ENCODE results near the gene ANLN. TPM values are rescaled to one million over a fixed set of nuclear protein-coding genes. Genes with fewer than 3 reads are reported as not detected.
"Not testable (repeated sequence)": the region's sequence is repeated elsewhere in the genome, so short reads cannot be mapped to it uniquely, and the experiment has no call there.

Gene ANLN
- total and polyA plus RNA-seq, 2 experiments from 2014 or later: 10.1 to 56.7 TPM

DNA sequence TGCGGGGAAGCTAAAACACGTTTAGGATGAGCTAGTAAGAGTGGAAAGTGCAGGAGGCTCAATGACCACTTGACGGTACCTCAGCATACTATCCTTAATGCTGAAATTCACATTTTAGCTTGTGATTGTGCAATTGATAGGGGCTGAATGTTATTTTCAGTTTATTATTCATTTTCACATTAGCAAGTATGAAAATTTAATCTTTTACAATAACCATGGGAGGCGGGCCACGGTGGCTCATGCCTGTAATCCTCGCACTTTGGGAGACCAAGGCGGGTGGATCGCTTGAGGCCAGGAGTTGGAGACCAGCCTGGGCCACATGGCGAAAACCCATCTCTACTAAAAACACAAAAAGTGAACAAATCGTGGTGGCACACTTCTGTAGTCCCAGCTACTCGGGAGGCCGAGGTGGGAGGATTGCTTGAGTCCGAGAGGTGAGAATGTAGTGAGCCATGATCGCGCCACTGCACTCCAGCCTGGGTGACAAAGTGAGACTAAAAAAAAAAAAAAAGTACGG, 22.0 kb upstream of the ANLN start:
- DNase-seq (ENCODE audit: low read depth in 1 of 2, low spot score in 1 of 2): no peak

DNA sequence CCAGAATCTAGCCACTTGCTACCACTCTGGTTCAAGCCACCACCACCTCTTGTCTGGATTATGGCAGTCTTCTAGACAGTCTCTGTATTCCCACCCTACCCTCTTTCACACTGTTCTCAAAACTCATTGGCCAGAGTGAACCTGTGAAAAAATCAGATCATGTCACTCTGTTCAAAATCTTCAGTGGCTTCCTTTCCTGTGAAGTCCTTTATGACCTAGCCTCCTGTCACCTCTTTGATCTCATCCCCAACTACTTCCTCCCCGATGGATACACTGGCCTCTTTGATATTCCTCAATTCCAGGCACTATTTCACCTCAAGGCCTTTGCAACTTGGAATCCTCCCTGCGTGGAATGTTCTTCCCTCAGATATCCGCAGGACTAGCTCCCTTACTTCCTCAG, 21.2 kb upstream of the ANLN start:
- Histone ChIP-seq H3K9me3 (ENCODE audit: low read depth) (no peaks in the 10 kb centered on the region), H3K27ac (no peak overlapping the region), H3K4me1 (ENCODE audit: low read depth) (no peaks in the 10 kb centered on the region), H3K4me3 (no peak overlapping the region), H3K27me3 (peaks cover 41% of the 10 kb centered on the region), H3K36me3 (no peaks in the 10 kb centered on the region)
- DNase-seq (ENCODE audit: low read depth in 1 of 2, low spot score in 1 of 2): no peak
- TF ChIP-seq, protein P1, sequence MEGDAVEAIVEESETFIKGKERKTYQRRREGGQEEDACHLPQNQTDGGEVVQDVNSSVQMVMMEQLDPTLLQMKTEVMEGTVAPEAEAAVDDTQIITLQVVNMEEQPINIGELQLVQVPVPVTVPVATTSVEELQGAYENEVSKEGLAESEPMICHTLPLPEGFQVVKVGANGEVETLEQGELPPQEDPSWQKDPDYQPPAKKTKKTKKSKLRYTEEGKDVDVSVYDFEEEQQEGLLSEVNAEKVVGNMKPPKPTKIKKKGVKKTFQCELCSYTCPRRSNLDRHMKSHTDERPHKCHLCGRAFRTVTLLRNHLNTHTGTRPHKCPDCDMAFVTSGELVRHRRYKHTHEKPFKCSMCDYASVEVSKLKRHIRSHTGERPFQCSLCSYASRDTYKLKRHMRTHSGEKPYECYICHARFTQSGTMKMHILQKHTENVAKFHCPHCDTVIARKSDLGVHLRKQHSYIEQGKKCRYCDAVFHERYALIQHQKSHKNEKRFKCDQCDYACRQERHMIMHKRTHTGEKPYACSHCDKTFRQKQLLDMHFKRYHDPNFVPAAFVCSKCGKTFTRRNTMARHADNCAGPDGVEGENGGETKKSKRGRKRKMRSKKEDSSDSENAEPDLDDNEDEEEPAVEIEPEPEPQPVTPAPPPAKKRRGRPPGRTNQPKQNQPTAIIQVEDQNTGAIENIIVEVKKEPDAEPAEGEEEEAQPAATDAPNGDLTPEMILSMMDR (IDR thresholded peaks at IDR 0.05; ENCODE audit: low read depth, low read length): no peak

More for the DNA sequence above, 22.0 kb upstream of the ANLN start:
- Histone ChIP-seq H3K4me1 (ENCODE audit: low read depth) (no peaks in the 10 kb centered on the region), H3K9me3 (ENCODE audit: low read depth) (no peaks in the 10 kb centered on the region), H3K27me3 (peaks cover 50% of the 10 kb centered on the region), H3K4me3 (peak overlapping the region; percentile 91), H3K27ac (no peak overlapping the region), H3K36me3 (no peaks in the 10 kb centered on the region)
- TF ChIP-seq, protein P1 (IDR thresholded peaks at IDR 0.05; ENCODE audit: low read depth, low read length): no peak

DNA sequence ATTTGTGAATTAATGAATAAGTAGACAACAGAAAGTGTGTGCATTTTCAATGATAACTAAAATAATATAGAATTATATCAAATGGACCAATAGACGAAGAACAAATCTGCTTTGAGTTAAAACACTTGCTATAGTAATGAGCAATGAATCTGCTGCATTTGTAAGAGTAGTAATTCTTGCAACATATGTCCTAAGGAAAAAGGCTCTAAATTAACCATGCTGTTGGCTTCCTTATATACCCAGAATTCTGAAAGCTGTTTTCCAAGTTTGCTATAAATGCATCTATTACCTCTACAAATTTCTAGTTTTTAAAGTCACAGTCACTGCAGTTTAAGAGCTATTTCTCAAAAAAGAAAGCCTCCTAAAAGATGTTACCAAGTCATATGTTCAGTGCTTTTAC, 20.5 kb upstream of the ANLN start:
- Histone ChIP-seq H3K9me3 (ENCODE audit: low read depth) (no peaks in the 10 kb centered on the region), H3K27me3 (peaks cover 37% of the 10 kb centered on the region), H3K4me3 (no peak overlapping the region), H3K36me3 (no peaks in the 10 kb centered on the region), H3K4me1 (ENCODE audit: low read depth) (no peaks in the 10 kb centered on the region), H3K27ac (no peak overlapping the region)
- TF ChIP-seq, protein P1 (IDR thresholded peaks at IDR 0.05; ENCODE audit: low read depth, low read length): no peak
- no peak for DNase-seq (ENCODE audit: low read depth in 1 of 2, low spot score in 1 of 2)

DNA sequence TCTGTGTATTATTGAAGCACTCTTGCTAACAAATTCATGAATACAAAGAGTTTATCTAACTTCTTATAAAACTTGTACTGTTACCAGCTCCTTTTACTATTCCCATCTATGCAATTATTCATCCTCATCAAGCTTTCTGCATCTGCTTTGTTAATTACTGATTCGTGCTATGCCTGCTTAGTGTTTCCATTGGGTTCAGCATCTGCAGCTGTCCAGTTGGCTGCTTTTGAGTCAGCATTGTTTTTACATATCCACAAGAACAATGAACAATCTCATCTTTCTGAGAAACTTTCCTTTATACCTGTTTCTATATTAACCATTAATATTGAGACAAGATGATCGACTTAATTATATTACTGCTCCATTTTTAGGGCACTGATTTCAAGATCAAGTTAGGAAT, 19.6 kb upstream of the ANLN start:
- Histone ChIP-seq H3K36me3 (no peaks in the 10 kb centered on the region), H3K4me1 (ENCODE audit: low read depth) (no peaks in the 10 kb centered on the region), H3K9me3 (ENCODE audit: low read depth) (no peaks in the 10 kb centered on the region), H3K4me3 (no peak overlapping the region), H3K27me3 (peaks cover 28% of the 10 kb centered on the region), H3K27ac (no peak overlapping the region)
- DNase-seq (ENCODE audit: low read depth in 1 of 2, low spot score in 1 of 2): no peak
- TF ChIP-seq, protein P1 (IDR thresholded peaks at IDR 0.05; ENCODE audit: low read depth, low read length): no peak

DNA sequence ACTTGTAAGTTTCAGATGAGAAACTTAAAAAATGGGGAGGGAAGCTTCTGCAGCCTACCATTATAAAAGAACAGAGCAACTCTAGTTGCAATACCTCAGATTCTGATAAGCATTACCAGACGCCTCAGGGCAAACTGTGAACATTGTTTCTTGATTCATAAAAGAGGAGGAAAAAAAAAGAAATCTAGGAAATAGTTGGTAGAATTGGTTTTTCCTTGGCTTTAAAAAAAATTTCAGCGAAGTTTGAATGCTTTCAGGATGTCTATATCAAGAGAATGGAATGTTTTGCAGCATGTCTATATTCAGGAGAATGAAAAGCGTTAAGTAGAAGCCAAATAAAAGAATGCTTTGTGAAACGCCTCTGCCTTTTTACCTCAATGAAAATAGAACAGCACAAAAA, 17.5 kb upstream of the ANLN start:
- H3K9me3 ChIP-seq (ENCODE audit: low read depth): no peaks in the 10 kb centered on the region
- H3K4me3 ChIP-seq: no peak overlapping the region
- H3K27me3 ChIP-seq: peaks cover 12% of the 10 kb centered on the region
- DNase-seq (ENCODE audit: low read depth in 1 of 2, low spot score in 1 of 2): no peak
- no peaks in the 10 kb centered on the region for H3K4me1 ChIP-seq (ENCODE audit: low read depth)
- TF ChIP-seq, protein P1 (IDR thresholded peaks at IDR 0.05; ENCODE audit: low read depth, low read length): no peak
- H3K36me3 ChIP-seq: no peaks in the 10 kb centered on the region
- H3K27ac ChIP-seq: no peak overlapping the region

DNA sequence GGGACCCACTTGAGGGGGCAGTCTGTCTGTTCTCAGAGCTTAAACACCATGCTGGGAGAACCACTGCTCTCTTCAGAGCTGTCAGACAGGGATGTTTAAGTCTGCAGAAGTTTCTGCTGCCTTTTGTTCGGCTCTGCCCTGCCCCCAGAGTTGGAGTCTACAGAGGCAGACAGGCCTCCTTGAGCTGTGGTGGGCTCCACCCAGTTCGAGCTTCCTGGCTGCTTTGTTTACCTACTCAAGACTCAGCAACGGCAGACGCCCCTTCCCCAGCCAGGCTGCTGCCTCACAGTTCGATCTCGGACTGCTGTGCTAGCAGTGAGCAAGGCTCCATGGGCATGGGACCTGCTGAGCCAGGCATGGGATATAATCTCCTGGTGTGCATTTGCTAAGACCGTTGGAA, 11.1 kb upstream of the ANLN start:
- H3K4me1 ChIP-seq (ENCODE audit: low read depth): not testable (repeated sequence)

More for the DNA sequence above, 11.1 kb upstream of the ANLN start:
- H3K27ac ChIP-seq; H3K9me3 ChIP-seq (ENCODE audit: low read depth); H3K4me3 ChIP-seq; DNase-seq (ENCODE audit: low read depth in 1 of 2, low spot score in 1 of 2); H3K36me3 ChIP-seq; H3K27me3 ChIP-seq: not testable (repeated sequence)
